ENCODE measurements around the gene DCBLD2. TPM values are rescaled to one million over a fixed set of nuclear protein-coding genes. Genes with fewer than 3 reads are reported as not detected.
A peak's percentile ranks its signal among the peaks of the same experiment; 100 is the strongest.

DCBLD2 gene
- total RNA-seq, 1 experiment from 2014 or later: 265 TPM

GRCh38 chr3:98920166-98920565 lies 18.7 kb upstream of the DCBLD2 start:
- TF ChIP-seq EZH2 (IDR thresholded peaks at IDR 0.05; ENCODE audit: low read length, unreplicated experiment) (no peak), EZH2phosphoT487 (IDR thresholded peaks at IDR 0.05; ENCODE audit: borderline replicate concordance, low read length) (no peak)
- TF ChIP-seq, protein P1, sequence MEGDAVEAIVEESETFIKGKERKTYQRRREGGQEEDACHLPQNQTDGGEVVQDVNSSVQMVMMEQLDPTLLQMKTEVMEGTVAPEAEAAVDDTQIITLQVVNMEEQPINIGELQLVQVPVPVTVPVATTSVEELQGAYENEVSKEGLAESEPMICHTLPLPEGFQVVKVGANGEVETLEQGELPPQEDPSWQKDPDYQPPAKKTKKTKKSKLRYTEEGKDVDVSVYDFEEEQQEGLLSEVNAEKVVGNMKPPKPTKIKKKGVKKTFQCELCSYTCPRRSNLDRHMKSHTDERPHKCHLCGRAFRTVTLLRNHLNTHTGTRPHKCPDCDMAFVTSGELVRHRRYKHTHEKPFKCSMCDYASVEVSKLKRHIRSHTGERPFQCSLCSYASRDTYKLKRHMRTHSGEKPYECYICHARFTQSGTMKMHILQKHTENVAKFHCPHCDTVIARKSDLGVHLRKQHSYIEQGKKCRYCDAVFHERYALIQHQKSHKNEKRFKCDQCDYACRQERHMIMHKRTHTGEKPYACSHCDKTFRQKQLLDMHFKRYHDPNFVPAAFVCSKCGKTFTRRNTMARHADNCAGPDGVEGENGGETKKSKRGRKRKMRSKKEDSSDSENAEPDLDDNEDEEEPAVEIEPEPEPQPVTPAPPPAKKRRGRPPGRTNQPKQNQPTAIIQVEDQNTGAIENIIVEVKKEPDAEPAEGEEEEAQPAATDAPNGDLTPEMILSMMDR (conservative IDR thresholded peaks at IDR 0.05; ENCODE audit: low read depth, low read length): no peak
- H3K27ac ChIP-seq (ENCODE audit: low read length): no peak overlapping the region
- CTCF ChIA-PET: interaction anchor here (0.7 kb wide), 1 partner anchor 19 kb away, joined by 4 read pairs; the partner anchor contains the start of gene DCBLD2
- no peaks in the 10 kb centered on the region for H3K9me2 ChIP-seq (replicated peaks; ENCODE audit: low read length)
- H3K9me3 ChIP-seq (ENCODE audit: low read length): no peaks in the 10 kb centered on the region
- H3K27me3 ChIP-seq (ENCODE audit: low read length): no peaks in the 10 kb centered on the region
- intact Hi-C loops (cut with micrococcal nuclease): loop anchor here (5.0 kb wide), 1 partner anchor 42 kb away; no protein-coding TSS in a partner anchor
- POLR2A ChIA-PET (ENCODE audit: unreplicated experiment): no interaction called here
- peaks cover 50% of the 10 kb centered on the region for H3K4me1 ChIP-seq (ENCODE audit: insufficient read depth, low read length)
- no TSS peak for BruUV-seq (replicated peaks)
- H3K36me3 ChIP-seq (ENCODE audit: low read depth, low read length): no peaks in the 10 kb centered on the region
- H3K9ac ChIP-seq (ENCODE audit: low read length): no peak overlapping the region
- no peak for DNase-seq
- no peak overlapping the region for H3K4me2 ChIP-seq (ENCODE audit: low read length)
- no peak overlapping the region for H3K4me3 ChIP-seq (ENCODE audit: low read length)
- no peaks in the 10 kb centered on the region for H3K79me2 ChIP-seq (ENCODE audit: low read length)
- H3F3A ChIP-seq (ENCODE audit: low read length, unreplicated experiment): no peaks in the 10 kb centered on the region
- ATAC-seq: no peak
- no peak overlapping the region for H2AFZ ChIP-seq (ENCODE audit: low read length)
- no peaks in the 10 kb centered on the region for H4K20me1 ChIP-seq (ENCODE audit: low read length)

DNA sequence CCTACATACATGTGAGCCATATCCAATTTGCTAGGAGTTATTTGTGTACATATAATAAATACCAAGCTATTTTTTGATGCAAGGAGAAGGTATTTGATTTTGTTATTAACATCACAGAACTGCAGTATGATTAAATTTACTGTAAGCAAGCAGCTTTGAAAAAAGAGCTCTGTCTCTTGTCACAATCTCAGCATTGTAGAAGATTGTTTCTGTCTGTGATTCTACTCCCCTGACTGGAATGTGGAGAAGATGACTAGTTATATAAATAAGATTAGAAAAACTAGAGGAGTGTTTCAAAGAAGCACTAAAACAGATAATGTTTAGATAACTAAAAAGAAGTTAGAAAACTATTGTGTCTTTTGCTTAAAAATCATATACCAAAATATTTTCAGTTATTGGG lies 17.1 kb upstream of the DCBLD2 start:
- BruUV-seq (replicated peaks): no TSS peak
- H4K20me1 ChIP-seq (ENCODE audit: low read length): no peaks in the 10 kb centered on the region
- H3K4me1 ChIP-seq (ENCODE audit: insufficient read depth, low read length): peaks cover 53% of the 10 kb centered on the region
- H3F3A ChIP-seq (ENCODE audit: low read length, unreplicated experiment): no peaks in the 10 kb centered on the region
- H3K79me2 ChIP-seq (ENCODE audit: low read length): no peaks in the 10 kb centered on the region
- DNase-seq (peak; percentile 45), ATAC-seq (no peak)
- POLR2A ChIA-PET (ENCODE audit: unreplicated experiment): no interaction called here
- H3K9me2 ChIP-seq (replicated peaks; ENCODE audit: low read length): no peaks in the 10 kb centered on the region
- H3K27me3 ChIP-seq (ENCODE audit: low read length): no peaks in the 10 kb centered on the region
- no peak overlapping the region for H2AFZ ChIP-seq (ENCODE audit: low read length)
- CTCF ChIA-PET: interaction anchor here (0.5 to 0.6 kb wide), 2 partner anchors 39 to 154 kb away, joined by 3 to 4 read pairs; no protein-coding TSS in a partner anchor
- H3K4me2 ChIP-seq (ENCODE audit: low read length): no peak overlapping the region
- intact Hi-C loops (cut with micrococcal nuclease): no loop called here
- H3K27ac ChIP-seq (ENCODE audit: low read length): no peak overlapping the region
- TF ChIP-seq, protein P1 (conservative IDR thresholded peaks at IDR 0.05; ENCODE audit: low read depth, low read length): no peak
- no peak overlapping the region for H3K4me3 ChIP-seq (ENCODE audit: low read length)
- H3K36me3 ChIP-seq (ENCODE audit: low read depth, low read length): no peaks in the 10 kb centered on the region
- H3K9me3 ChIP-seq (ENCODE audit: low read length): no peaks in the 10 kb centered on the region
- no peak overlapping the region for H3K9ac ChIP-seq (ENCODE audit: low read length)

DNA sequence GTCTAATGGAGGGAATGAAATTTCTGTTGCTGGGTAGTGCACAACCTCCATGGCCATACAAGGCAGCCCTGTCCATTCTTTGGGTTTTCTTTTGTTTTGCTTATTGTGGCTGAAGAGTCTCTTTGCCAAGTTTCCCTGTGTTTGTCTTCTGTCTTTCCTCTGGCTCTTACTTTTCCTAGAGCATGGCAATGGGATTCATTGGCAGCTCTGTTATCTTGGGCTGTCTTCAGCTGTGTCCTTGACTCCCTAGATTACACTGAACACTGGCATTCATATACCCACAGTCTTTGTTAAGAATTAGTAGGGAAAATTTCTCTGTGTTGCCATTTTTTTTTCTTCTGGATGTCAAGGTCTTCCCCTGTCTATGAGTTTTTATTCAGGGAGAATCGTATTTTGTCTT lies 16.1 kb upstream of the DCBLD2 start:
- Histone ChIP-seq H3K36me3 (ENCODE audit: low read depth, low read length) (no peaks in the 10 kb centered on the region), H3K4me2 (ENCODE audit: low read length) (no peak overlapping the region), H3K27ac (ENCODE audit: low read length) (no peak overlapping the region), H3K9me2 (replicated peaks; ENCODE audit: low read length) (no peaks in the 10 kb centered on the region), H3K9ac (ENCODE audit: low read length) (no peak overlapping the region), H3K27me3 (ENCODE audit: low read length) (no peaks in the 10 kb centered on the region), H3K4me1 (ENCODE audit: insufficient read depth, low read length) (peaks cover 46% of the 10 kb centered on the region), H3K4me3 (ENCODE audit: low read length) (no peak overlapping the region), H3K9me3 (ENCODE audit: low read length) (no peaks in the 10 kb centered on the region), H2AFZ (ENCODE audit: low read length) (no peak overlapping the region), H4K20me1 (ENCODE audit: low read length) (no peaks in the 10 kb centered on the region), H3K79me2 (ENCODE audit: low read length) (no peaks in the 10 kb centered on the region), H3F3A (ENCODE audit: low read length, unreplicated experiment) (no peaks in the 10 kb centered on the region)
- ATAC-seq (no peak), DNase-seq (no peak)
- no TSS peak for BruUV-seq (replicated peaks)
- POLR2A ChIA-PET (ENCODE audit: unreplicated experiment): no interaction called here
- intact Hi-C loops (cut with micrococcal nuclease): no loop called here
- CTCF ChIA-PET: no interaction called here
- TF ChIP-seq, protein P1 (conservative IDR thresholded peaks at IDR 0.05; ENCODE audit: low read depth, low read length): no peak
- no peak for TF ChIP-seq EZH2 (IDR thresholded peaks at IDR 0.05; ENCODE audit: low read length, unreplicated experiment)
- TF ChIP-seq EZH2phosphoT487 (IDR thresholded peaks at IDR 0.05; ENCODE audit: borderline replicate concordance, low read length): no peak
